Measurements from ENCODE around the gene PARVG.

The PARVG gene

DNA sequence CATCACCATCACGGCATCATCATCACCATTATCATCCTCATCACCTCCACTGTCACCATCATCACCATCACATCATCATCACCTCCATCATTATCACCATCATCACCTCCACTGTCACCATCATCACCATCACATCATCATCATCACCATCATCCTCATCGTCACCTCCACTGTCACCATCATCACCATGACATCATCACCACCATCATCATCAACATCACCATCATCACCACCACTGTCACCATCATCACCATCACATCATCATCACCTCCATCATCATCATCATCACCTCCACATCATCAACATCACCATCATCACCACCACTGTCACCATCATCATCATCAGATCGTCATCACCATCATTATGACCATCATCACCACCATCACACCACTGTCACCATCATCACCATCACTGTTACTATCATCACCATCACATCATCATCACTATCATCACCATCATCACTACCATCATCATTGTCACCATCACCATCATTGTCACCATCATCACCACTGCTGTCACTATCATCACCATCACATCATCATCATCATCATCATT lies 32.8 kb downstream of the PARVG start:
- Mint-ChIP-seq H3K36me3 (peaks cover 11% of the 10 kb centered on the region), H3K4me1 (peaks cover 12% of the 10 kb centered on the region), H3K27ac (no peak overlapping the region), H3K4me3 (no peak overlapping the region), H3K9me3 (peaks cover 12% of the 10 kb centered on the region), H3K27me3 (no peaks in the 10 kb centered on the region)
- no peak for DNase-seq
- CTCF ChIA-PET: no interaction called here

GRCh38 chr22:44214187-44214586 lies 33.5 kb downstream of the PARVG start:
- peaks cover 8% of the 10 kb centered on the region for H3K36me3 Mint-ChIP-seq
- H3K4me1 Mint-ChIP-seq: peaks cover 8% of the 10 kb centered on the region
- H3K4me3 Mint-ChIP-seq: no peak overlapping the region
- H3K27ac Mint-ChIP-seq: no peak overlapping the region
- no peak for DNase-seq
- CTCF ChIA-PET: no interaction called here
- H3K27me3 Mint-ChIP-seq: no peaks in the 10 kb centered on the region
- H3K9me3 Mint-ChIP-seq: peaks cover 8% of the 10 kb centered on the region

DNA sequence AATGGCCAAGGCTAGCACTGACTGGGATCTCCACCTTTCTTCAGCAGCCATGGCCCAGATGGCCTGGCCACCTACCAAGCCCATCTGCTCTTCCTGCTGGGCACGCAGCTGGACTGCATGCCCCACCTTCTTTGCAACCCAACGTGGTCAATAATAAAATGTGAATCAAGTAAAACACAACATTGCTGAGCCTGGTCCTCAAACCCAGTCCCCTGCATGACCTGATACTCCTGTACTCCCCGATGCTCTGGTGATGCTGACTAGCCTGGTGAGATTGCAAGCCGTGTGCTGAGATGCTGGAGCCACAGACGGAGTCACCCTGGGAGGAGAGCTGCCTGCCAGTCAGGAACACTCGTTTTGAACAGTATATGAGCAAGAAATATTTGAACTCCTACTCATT lies 34.0 kb downstream of the PARVG start:
- CTCF ChIA-PET: no interaction called here
- peaks cover 5% of the 10 kb centered on the region for H3K36me3 Mint-ChIP-seq
- H3K4me3 Mint-ChIP-seq: no peak overlapping the region

GRCh38 chr22:44215287-44215686 lies 34.6 kb downstream of the PARVG start:
- CTCF ChIA-PET: no interaction called here
- H3K36me3 Mint-ChIP-seq: peaks cover 5% of the 10 kb centered on the region
- H3K9me3 Mint-ChIP-seq: peaks cover 4% of the 10 kb centered on the region

More for the DNA sequence above, 34.0 kb downstream of the PARVG start:
- Mint-ChIP-seq H3K4me1 (peaks cover 5% of the 10 kb centered on the region), H3K27me3 (no peaks in the 10 kb centered on the region), H3K9me3 (peaks cover 4% of the 10 kb centered on the region), H3K27ac (no peak overlapping the region)
- DNase-seq: no peak

GRCh38 chr22:44217346-44217745 lies 36.6 kb downstream of the PARVG start:
- Mint-ChIP-seq H3K36me3 (no peaks in the 10 kb centered on the region), H3K4me1 (no peaks in the 10 kb centered on the region), H3K27ac (no peak overlapping the region), H3K27me3 (peaks cover 4% of the 10 kb centered on the region), H3K4me3 (no peak overlapping the region), H3K9me3 (peaks cover 4% of the 10 kb centered on the region)
- CTCF ChIA-PET: no interaction called here
- DNase-seq: no peak

More at GRCh38 chr22:44215287-44215686, 34.6 kb downstream of the PARVG start:
- no peak for DNase-seq
- Mint-ChIP-seq H3K4me1 (no peaks in the 10 kb centered on the region), H3K27me3 (no peaks in the 10 kb centered on the region), H3K4me3 (no peak overlapping the region), H3K27ac (no peak overlapping the region)

GRCh38 chr22:44218071-44218470 lies 37.3 kb downstream of the PARVG start:
- no peak overlapping the region for H3K4me3 Mint-ChIP-seq
- H3K9me3 Mint-ChIP-seq: peaks cover 4% of the 10 kb centered on the region
- no peak for DNase-seq
- H3K36me3 Mint-ChIP-seq: no peaks in the 10 kb centered on the region
- H3K27me3 Mint-ChIP-seq: peaks cover 6% of the 10 kb centered on the region
- no peaks in the 10 kb centered on the region for H3K4me1 Mint-ChIP-seq
- H3K27ac Mint-ChIP-seq: no peak overlapping the region
- CTCF ChIA-PET: no interaction called here

- no peaks in the 10 kb centered on the region for H3K4me1 Mint-ChIP-seq
- H3K27me3 Mint-ChIP-seq: peaks cover 12% of the 10 kb centered on the region
- CTCF ChIA-PET: no interaction called here
- H3K4me3 Mint-ChIP-seq: no peak overlapping the region
- no peaks in the 10 kb centered on the region for H3K36me3 Mint-ChIP-seq
- DNase-seq: no peak
- peaks cover 4% of the 10 kb centered on the region for H3K9me3 Mint-ChIP-seq
- H3K27ac Mint-ChIP-seq: no peak overlapping the region
Observed at GRCh38 chr22:44219101-44219870, 38.6 kb downstream of the PARVG start.

DNA sequence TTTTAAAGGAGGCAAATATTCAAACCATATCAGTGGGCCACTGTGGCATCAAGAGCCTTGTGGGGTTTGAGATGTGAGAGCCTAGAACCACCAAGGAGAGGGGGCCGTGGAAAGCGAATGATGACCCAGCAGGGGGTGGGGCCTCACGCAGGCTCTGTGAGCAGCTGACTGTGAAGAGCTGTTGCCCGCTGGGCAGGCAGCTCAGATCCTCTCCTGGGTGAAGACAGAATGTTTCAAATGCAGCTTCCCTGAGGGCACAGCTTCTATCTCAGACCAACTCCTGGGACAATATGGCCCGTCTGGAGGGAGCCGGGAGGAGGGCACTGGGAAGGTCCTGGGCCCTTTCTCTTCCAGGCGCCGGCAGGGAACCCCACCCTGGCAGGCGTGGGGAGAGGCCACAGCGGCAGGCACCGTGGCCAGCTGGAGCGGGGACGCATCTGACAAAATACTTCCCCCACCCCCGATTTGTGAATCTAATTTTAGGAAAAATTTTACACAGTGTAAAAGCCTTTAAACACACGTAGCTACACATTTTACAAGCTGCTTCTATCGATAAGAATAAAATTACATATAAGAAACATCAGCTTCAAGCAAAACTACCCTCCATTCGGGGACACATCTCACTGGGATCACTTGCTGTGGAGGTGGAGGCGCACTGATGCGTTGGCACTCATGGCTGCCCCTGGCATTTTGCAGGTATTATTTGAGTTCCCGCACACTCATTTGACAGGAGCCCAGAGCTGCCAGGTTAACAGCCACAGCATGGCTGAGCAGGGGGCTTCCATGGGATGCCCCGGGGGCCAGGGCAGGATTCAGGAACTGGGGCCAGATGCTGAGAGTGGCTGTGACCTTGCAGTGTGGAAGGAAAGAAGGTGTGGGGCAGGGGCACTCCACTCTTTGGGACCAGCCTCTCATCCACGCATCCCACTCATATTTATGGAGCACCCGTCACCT lies 40.3 kb downstream of the PARVG start:
- CTCF ChIA-PET: no interaction called here
- no peak overlapping the region for H3K4me3 Mint-ChIP-seq

GRCh38 chr22:44221710-44222475 lies 41.2 kb downstream of the PARVG start:
- CTCF ChIA-PET: no interaction called here
- Mint-ChIP-seq H3K27me3 (peaks cover 28% of the 10 kb centered on the region), H3K27ac (no peak overlapping the region), H3K4me1 (no peaks in the 10 kb centered on the region), H3K9me3 (peaks cover under 1% of the 10 kb centered on the region), H3K36me3 (no peaks in the 10 kb centered on the region), H3K4me3 (no peak overlapping the region)
- DNase-seq: no peak

More for the DNA sequence above, 40.3 kb downstream of the PARVG start:
- Mint-ChIP-seq H3K27ac (no peak overlapping the region), H3K27me3 (peaks cover 26% of the 10 kb centered on the region), H3K9me3 (peaks cover 4% of the 10 kb centered on the region), H3K4me1 (no peaks in the 10 kb centered on the region), H3K36me3 (no peaks in the 10 kb centered on the region)
- no peak for DNase-seq

DNA sequence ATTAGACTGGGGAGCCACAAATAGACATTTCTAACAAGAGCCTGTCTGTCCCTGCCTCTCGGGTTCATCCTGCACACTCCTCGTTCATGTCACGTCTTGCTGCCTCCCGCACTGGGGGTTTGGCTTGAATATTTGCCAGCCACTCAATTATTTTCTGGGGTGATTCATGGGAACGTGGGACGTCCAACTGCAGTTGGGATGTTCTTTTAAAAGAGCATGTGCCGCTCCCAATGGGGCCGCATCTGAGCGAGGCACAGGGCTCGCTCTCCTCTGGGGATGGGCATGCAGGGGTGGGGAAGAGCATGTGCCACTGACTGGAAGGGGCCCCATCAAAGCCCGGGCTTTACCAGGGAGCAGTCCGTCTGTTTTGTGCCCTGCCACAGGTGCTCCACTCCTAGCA lies 43.4 kb downstream of the PARVG start:
- CTCF ChIA-PET: no interaction called here
- no peak for DNase-seq
- peaks cover 28% of the 10 kb centered on the region for H3K27me3 Mint-ChIP-seq
- H3K4me1 Mint-ChIP-seq: no peaks in the 10 kb centered on the region
- H3K36me3 Mint-ChIP-seq: no peaks in the 10 kb centered on the region
- no peak overlapping the region for H3K4me3 Mint-ChIP-seq
- no peak overlapping the region for H3K27ac Mint-ChIP-seq
- H3K9me3 Mint-ChIP-seq: peaks cover 5% of the 10 kb centered on the region

- H3K4me3 Mint-ChIP-seq: no peak overlapping the region
- CTCF ChIA-PET: no interaction called here
- H3K4me1 Mint-ChIP-seq: no peaks in the 10 kb centered on the region
- H3K27ac Mint-ChIP-seq: no peak overlapping the region
- no peaks in the 10 kb centered on the region for H3K36me3 Mint-ChIP-seq
- peaks cover 28% of the 10 kb centered on the region for H3K27me3 Mint-ChIP-seq
- H3K9me3 Mint-ChIP-seq: peaks cover 7% of the 10 kb centered on the region
- no peak for DNase-seq
Observed at GRCh38 chr22:44225091-44225689, 44.5 kb downstream of the PARVG start.

- CTCF ChIA-PET: no interaction called here
- no peaks in the 10 kb centered on the region for H3K36me3 Mint-ChIP-seq
- no peaks in the 10 kb centered on the region for H3K4me1 Mint-ChIP-seq
- no peak overlapping the region for H3K27ac Mint-ChIP-seq
- no peak overlapping the region for H3K4me3 Mint-ChIP-seq
- H3K9me3 Mint-ChIP-seq: peaks cover 7% of the 10 kb centered on the region
- peaks cover 28% of the 10 kb centered on the region for H3K27me3 Mint-ChIP-seq
- no peak for DNase-seq
Observed at GRCh38 chr22:44225812-44226211, 45.1 kb downstream of the PARVG start.

- Mint-ChIP-seq H3K27me3 (peaks cover 28% of the 10 kb centered on the region), H3K27ac (no peak overlapping the region), H3K9me3 (peaks cover 7% of the 10 kb centered on the region), H3K4me1 (no peaks in the 10 kb centered on the region), H3K36me3 (no peaks in the 10 kb centered on the region), H3K4me3 (no peak overlapping the region)
- CTCF ChIA-PET: no interaction called here
- DNase-seq: no peak
Observed at GRCh38 chr22:44229331-44229730, 48.6 kb downstream of the PARVG start.

GRCh38 chr22:44229809-44230208 lies 49.1 kb downstream of the PARVG start:
- Mint-ChIP-seq H3K4me3 (no peak overlapping the region), H3K27me3 (peaks cover 25% of the 10 kb centered on the region), H3K4me1 (no peaks in the 10 kb centered on the region), H3K36me3 (no peaks in the 10 kb centered on the region), H3K27ac (no peak overlapping the region), H3K9me3 (peaks cover 7% of the 10 kb centered on the region)
- CTCF ChIA-PET: no interaction called here
- no peak for DNase-seq
